Hematopoietic multipotent progenitor cell (in vitro differentiated cells): ENCODE results near the gene WDR89. TPM values are rescaled to one million over a fixed set of nuclear protein-coding genes. Genes with fewer than 3 reads are reported as not detected.
A peak's percentile ranks its signal among the peaks of the same experiment; 100 is the strongest.
"Not testable (repeated sequence)": the region's sequence is repeated elsewhere in the genome, so short reads cannot be mapped to it uniquely, and the experiment has no call there.

Experiments used
- DNase-seq, 3 donors: peaks; one replicate each; pipeline ENCODE4 v3.0.0-alpha.2; 2011 to 2015; ENCODE audit warnings: low read depth in 2 of 3, low spot score in 2 of 3
- total RNA-seq: library from RNA; depleted of rRNA; stranded (reverse); fragments of >200 nt; gene quantifications from one replicate; pipeline ENCODE4 v1.2.3, GENCODE V29; 2012

The WDR89 gene
- total RNA-seq, 1 donor: 4.8 TPM

GRCh38 chr14:63654936-63655335, 13.3 kb upstream of the WDR89 start:
- DNase-seq: no peak

GRCh38 chr14:63654346-63654745, 12.7 kb upstream of the WDR89 start:
- no peak for DNase-seq

- DNase-seq: no peak
These were observed 10.7 kb upstream of the WDR89 start for GRCh38 chr14:63652406-63652805.

- DNase-seq: peak in 1 of 3 donors; percentile 25
These were observed 8.7 kb upstream of the WDR89 start for GRCh38 chr14:63650256-63650952.

GRCh38 chr14:63647696-63648410, 6.2 kb upstream of the WDR89 start:
- DNase-seq: no peak

- no peak for DNase-seq
These were observed 3.1 kb upstream of the WDR89 start for GRCh38 chr14:63644741-63645140.

GRCh38 chr14:63642656-63643382, 1.1 kb upstream of the WDR89 start:
- no peak for DNase-seq

GRCh38 chr14:63642229-63642611, 549 bp upstream of the WDR89 start:
- DNase-seq: peak; percentile 79 to 98 (median 94)

GRCh38 chr14:63638493-63638892, 3.2 kb downstream of the WDR89 start:
- DNase-seq: no peak

GRCh38 chr14:63636094-63636635, 5.5 kb downstream of the WDR89 start:
- DNase-seq: not testable (repeated sequence)

- DNase-seq: no peak
These were observed 7.9 kb downstream of the WDR89 start for GRCh38 chr14:63633801-63634200.

- peak in 2 of 3 donors; percentile 32 to 59 for DNase-seq
These were observed 8.6 kb downstream of the WDR89 start for GRCh38 chr14:63632932-63633514.

- DNase-seq: no peak
These were observed 17.0 kb downstream of the WDR89 start for GRCh38 chr14:63624701-63625100.

GRCh38 chr14:63624203-63624602, 17.5 kb downstream of the WDR89 start:
- no peak for DNase-seq

- not testable (repeated sequence) for DNase-seq
These were observed 19.7 kb downstream of the WDR89 start for GRCh38 chr14:63621975-63622374.

GRCh38 chr14:63616015-63616414, 25.7 kb downstream of the WDR89 start:
- no peak for DNase-seq

- no peak for DNase-seq
These were observed 26.9 kb downstream of the WDR89 start for GRCh38 chr14:63614679-63615363.

GRCh38 chr14:63611078-63611477, 30.6 kb downstream of the WDR89 start:
- no peak for DNase-seq

GRCh38 chr14:63605041-63605532, 36.6 kb downstream of the WDR89 start:
- no peak for DNase-seq

- no peak for DNase-seq
These were observed 37.0 kb downstream of the WDR89 start for GRCh38 chr14:63604626-63605025.
